ENCODE data around the gene CSPG4. TPM values are rescaled to one million over a fixed set of nuclear protein-coding genes. Genes with fewer than 3 reads are reported as not detected.
"Not testable (repeated sequence)": the region's sequence is repeated elsewhere in the genome, so short reads cannot be mapped to it uniquely, and the experiment has no call there.

The CSPG4 gene
- total and polyA plus RNA-seq, 2 donors (not counting 3 experiments of a cell fraction or from before 2014, with no cell fraction given) = not detected

DNA sequence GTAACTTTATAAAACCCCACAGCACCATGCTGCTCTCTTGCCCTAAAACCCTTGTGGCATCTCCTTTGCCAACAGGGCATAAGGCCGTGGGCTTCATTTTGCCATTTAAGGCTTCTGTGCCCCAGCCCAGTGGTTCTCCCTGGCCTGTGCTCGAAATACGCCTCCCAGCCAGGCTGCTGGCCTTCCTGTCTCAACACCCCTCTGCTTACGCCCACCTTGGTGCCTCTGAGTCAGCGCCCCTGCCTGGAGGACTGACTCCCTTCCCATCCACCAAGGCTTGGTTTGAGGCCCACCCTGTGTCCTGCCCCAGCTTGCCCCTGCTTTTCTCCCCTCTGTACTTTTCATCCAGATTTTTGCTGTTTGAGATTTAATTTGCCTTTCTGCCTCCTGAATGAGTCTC lies 1.8 kb downstream of the CSPG4 start:
- H3K4me2 ChIP-seq (ENCODE audit: insufficient read depth, low read length); H2AFZ ChIP-seq (ENCODE audit: low read depth, low read length); H3K27ac ChIP-seq (ENCODE audit: insufficient read depth, low read depth, low read length); H3K9me3 ChIP-seq (replicated peaks; ENCODE audit: control insufficient read depth, insufficient read depth, low read length); H3K9me1 ChIP-seq (replicated peaks; ENCODE audit: control insufficient read depth, extremely low read depth, insufficient read depth, low read length); H3K79me2 ChIP-seq (ENCODE audit: control insufficient read depth, insufficient read depth, low read length); BruUV-seq (replicated peaks); intact Hi-C loops (cut with micrococcal nuclease); CTCF ChIA-PET; DNase-seq (ENCODE audit: low read depth, low spot score); H3K9ac ChIP-seq (replicated peaks; ENCODE audit: extremely low read depth, insufficient read depth, low read length); H3K4me3 ChIP-seq (replicated peaks in 1 of 3; ENCODE audit: insufficient read depth in 1 of 3, low read depth in 1 of 3, low read length in 3 of 3); H3K4me1 ChIP-seq (ENCODE audit: control insufficient read depth, extremely low read depth, insufficient read depth, low read length); H4K20me1 ChIP-seq (replicated peaks; ENCODE audit: control insufficient read depth, extremely low read depth, insufficient read depth, low read length); dilution Hi-C loops (cut with MboI; ENCODE audit: extremely low pct_ligation_motif_present, low sequenced_read_pairs); H3K36me3 ChIP-seq (ENCODE audit: control insufficient read depth in 2 of 2, extremely low read depth in 1 of 2, insufficient read depth in 2 of 2, low read length in 2 of 2); POLR2A ChIA-PET: not testable (repeated sequence)
- FAIRE-seq = peak; percentile 43
- peaks cover 21 to 32% of the 10 kb centered on the region in 2 experiments for H3K27me3 ChIP-seq (ENCODE audit: control insufficient read depth in 2 of 2, insufficient read depth in 2 of 2, low read length in 2 of 2)

GRCh38 chr15:75709458-75709857 lies 3.2 kb downstream of the CSPG4 start:
- H3K27ac ChIP-seq (ENCODE audit: insufficient read depth, low read depth, low read length); H4K20me1 ChIP-seq (replicated peaks; ENCODE audit: control insufficient read depth, extremely low read depth, insufficient read depth, low read length); H2AFZ ChIP-seq (ENCODE audit: low read depth, low read length); BruUV-seq (replicated peaks); H3K36me3 ChIP-seq (ENCODE audit: control insufficient read depth in 2 of 2, extremely low read depth in 1 of 2, insufficient read depth in 2 of 2, low read length in 2 of 2); H3K9ac ChIP-seq (replicated peaks; ENCODE audit: extremely low read depth, insufficient read depth, low read length); H3K4me2 ChIP-seq (ENCODE audit: insufficient read depth, low read length); FAIRE-seq; POLR2A ChIA-PET; H3K9me1 ChIP-seq (replicated peaks; ENCODE audit: control insufficient read depth, extremely low read depth, insufficient read depth, low read length); H3K4me3 ChIP-seq (replicated peaks in 1 of 3; ENCODE audit: insufficient read depth in 1 of 3, low read depth in 1 of 3, low read length in 3 of 3); dilution Hi-C loops (cut with MboI; ENCODE audit: extremely low pct_ligation_motif_present, low sequenced_read_pairs); H3K79me2 ChIP-seq (ENCODE audit: control insufficient read depth, insufficient read depth, low read length); DNase-seq (ENCODE audit: low read depth, low spot score); H3K4me1 ChIP-seq (ENCODE audit: control insufficient read depth, extremely low read depth, insufficient read depth, low read length); intact Hi-C loops (cut with micrococcal nuclease); H3K9me3 ChIP-seq (replicated peaks; ENCODE audit: control insufficient read depth, insufficient read depth, low read length): not testable (repeated sequence)
- CTCF ChIA-PET = interaction anchor here (1.4 kb wide), 1 partner anchor 15 kb away, joined by 4 read pairs; a partner anchor contains a TSS
- H3K27me3 ChIP-seq (ENCODE audit: control insufficient read depth in 2 of 2, insufficient read depth in 2 of 2, low read length in 2 of 2) = peaks cover 21 to 32% of the 10 kb centered on the region in 2 experiments

DNA sequence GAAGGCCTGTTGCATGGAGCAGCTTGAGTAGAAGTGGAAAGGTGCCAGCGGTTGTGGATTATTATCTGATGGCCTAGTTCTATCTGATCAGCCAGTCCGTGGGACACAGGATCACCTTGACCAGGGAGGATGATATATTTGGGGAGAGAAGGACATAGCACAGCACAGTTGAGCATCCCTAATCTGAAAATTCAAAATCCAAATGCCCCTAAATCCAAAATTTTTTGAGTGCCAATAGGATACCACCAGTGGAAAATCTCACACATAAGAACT lies 6.0 kb downstream of the CSPG4 start:
- H3K4me2 ChIP-seq (ENCODE audit: insufficient read depth, low read length) = no peak overlapping the region
- H3K4me1 ChIP-seq (ENCODE audit: control insufficient read depth, extremely low read depth, insufficient read depth, low read length) = no peaks in the 10 kb centered on the region
- DNase-seq (ENCODE audit: low read depth, low spot score) = no peak
- peaks cover 6 to 10% of the 10 kb centered on the region in 2 experiments for H3K27me3 ChIP-seq (ENCODE audit: control insufficient read depth in 2 of 2, insufficient read depth in 2 of 2, low read length in 2 of 2)
- H2AFZ ChIP-seq (ENCODE audit: low read depth, low read length) = no peak overlapping the region
- intact Hi-C loops (cut with micrococcal nuclease) (no loop called here), dilution Hi-C loops (cut with MboI; ENCODE audit: extremely low pct_ligation_motif_present, low sequenced_read_pairs) (no loop called here)
- H3K79me2 ChIP-seq (ENCODE audit: control insufficient read depth, insufficient read depth, low read length) = no peaks in the 10 kb centered on the region
- no peak overlapping the region for H3K27ac ChIP-seq (ENCODE audit: insufficient read depth, low read depth, low read length)
- no peak for FAIRE-seq
- TF ChIP-seq GATA2 (IDR thresholded peaks at IDR 0.05; ENCODE audit: insufficient read depth, insufficient read length, low read depth, low read length) (no peak), MYC (IDR thresholded peaks at IDR 0.05; ENCODE audit: low read depth, low read length) (no peak), POLR2AphosphoS5 (IDR thresholded peaks at IDR 0.05; ENCODE audit: insufficient read depth, low read depth, low read length) (no peak), JUN (IDR thresholded peaks at IDR 0.05; ENCODE audit: borderline replicate concordance, insufficient read depth, insufficient read length, low read depth) (no peak), EZH2 (IDR thresholded peaks at IDR 0.05; ENCODE audit: borderline replicate concordance, low read depth, low read length, severe bottlenecking) (no peak), MAX (IDR thresholded peaks at IDR 0.05; ENCODE audit: insufficient read depth, insufficient read length) (no peak), CTCF (IDR thresholded peaks at IDR 0.05; ENCODE audit: extremely low read depth in 1 of 2, insufficient read depth in 1 of 2, low read depth in 1 of 2, low read length in 2 of 2) (no peak), POLR2A (IDR thresholded peaks at IDR 0.05; ENCODE audit: low read depth, low read length) (no peak), FOS (IDR thresholded peaks at IDR 0.05; ENCODE audit: borderline replicate concordance, insufficient read depth, low read length) (no peak)
- ChIA-PET POLR2A (no interaction called here), CTCF (no interaction called here)
- H3K9ac ChIP-seq (replicated peaks; ENCODE audit: extremely low read depth, insufficient read depth, low read length) = no peak overlapping the region
- BruUV-seq (replicated peaks) = no TSS peak
- no peak overlapping the region for H3K4me3 ChIP-seq (replicated peaks in 1 of 3; ENCODE audit: insufficient read depth in 1 of 3, low read depth in 1 of 3, low read length in 3 of 3)
- no peaks in the 10 kb centered on the region for H3K9me3 ChIP-seq (replicated peaks; ENCODE audit: control insufficient read depth, insufficient read depth, low read length)
- H3K9me1 ChIP-seq (replicated peaks; ENCODE audit: control insufficient read depth, extremely low read depth, insufficient read depth, low read length) = no peaks in the 10 kb centered on the region
- no peaks in the 10 kb centered on the region for H4K20me1 ChIP-seq (replicated peaks; ENCODE audit: control insufficient read depth, extremely low read depth, insufficient read depth, low read length)
- H3K36me3 ChIP-seq (ENCODE audit: control insufficient read depth in 2 of 2, extremely low read depth in 1 of 2, insufficient read depth in 2 of 2, low read length in 2 of 2) = no peaks in the 10 kb centered on the region
